Measurements from ENCODE around the gene FLRT1.

FLRT1 gene

DNA sequence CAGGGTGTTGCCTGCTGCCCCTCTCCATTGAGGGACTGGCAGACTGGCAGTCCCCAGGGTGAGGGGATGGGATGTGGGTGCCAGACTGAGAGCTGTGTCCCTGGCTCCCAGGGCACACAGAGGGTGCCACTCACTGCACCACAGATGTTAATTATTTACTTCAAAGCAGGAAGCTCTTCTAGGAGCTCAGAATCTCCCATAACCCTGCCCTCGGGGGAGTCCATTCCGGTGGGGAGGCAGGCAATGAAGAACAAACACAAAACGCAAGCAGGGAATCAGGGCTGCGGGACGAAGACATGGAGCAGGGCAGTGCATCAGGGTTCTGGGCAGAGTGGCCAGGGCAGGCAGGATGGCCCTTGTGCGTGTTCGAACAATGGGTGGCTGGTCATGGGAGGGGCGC lies 24.4 kb upstream of the FLRT1 start:
- no peak overlapping the region for H3K4me3 ChIP-seq (ENCODE audit: low read depth, low read length)
- DNase-seq (ENCODE audit: low read depth): no peak
- TF ChIP-seq, protein P1, sequence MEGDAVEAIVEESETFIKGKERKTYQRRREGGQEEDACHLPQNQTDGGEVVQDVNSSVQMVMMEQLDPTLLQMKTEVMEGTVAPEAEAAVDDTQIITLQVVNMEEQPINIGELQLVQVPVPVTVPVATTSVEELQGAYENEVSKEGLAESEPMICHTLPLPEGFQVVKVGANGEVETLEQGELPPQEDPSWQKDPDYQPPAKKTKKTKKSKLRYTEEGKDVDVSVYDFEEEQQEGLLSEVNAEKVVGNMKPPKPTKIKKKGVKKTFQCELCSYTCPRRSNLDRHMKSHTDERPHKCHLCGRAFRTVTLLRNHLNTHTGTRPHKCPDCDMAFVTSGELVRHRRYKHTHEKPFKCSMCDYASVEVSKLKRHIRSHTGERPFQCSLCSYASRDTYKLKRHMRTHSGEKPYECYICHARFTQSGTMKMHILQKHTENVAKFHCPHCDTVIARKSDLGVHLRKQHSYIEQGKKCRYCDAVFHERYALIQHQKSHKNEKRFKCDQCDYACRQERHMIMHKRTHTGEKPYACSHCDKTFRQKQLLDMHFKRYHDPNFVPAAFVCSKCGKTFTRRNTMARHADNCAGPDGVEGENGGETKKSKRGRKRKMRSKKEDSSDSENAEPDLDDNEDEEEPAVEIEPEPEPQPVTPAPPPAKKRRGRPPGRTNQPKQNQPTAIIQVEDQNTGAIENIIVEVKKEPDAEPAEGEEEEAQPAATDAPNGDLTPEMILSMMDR (conservative IDR thresholded peaks at IDR 0.05; ENCODE audit: low read depth, low read length): no peak

DNA sequence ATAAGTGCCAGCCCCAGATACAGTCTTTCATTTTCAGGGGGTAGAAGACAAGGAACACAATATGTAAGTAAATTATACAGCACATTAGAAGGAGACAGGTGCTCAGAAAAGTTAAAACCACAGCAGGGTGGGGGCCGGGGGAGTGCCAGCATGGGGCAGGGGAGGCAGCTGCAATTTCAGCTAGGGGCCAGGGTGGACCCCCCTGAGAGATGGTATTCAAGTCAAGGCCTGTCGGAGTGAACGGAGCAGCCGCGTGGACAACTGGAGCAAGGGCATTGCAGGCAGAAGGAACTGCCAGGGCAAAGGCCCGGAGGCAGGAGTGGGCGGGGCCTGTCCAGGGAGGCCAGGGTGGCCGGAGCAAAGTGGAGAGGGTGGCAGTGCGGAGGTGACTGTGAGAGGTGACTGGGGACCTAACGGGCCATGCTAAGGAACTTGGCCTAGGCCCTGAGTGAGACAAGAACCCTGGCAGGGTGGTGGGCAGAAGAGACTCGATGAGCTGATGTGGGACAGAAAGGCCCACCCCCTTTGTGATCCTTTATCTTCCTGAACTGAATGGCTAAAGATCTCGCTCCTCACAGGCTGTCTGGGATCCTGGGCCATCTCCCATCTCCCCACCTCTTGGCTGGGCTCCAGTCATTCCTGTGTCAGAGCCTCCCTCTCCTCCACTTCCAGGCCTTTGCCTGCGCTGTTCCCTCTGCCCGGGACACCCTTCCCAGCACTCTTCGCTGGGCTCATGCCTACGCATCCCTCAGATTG lies 22.4 kb upstream of the FLRT1 start:
- no peak overlapping the region for H3K4me3 ChIP-seq (ENCODE audit: low read depth, low read length)
- DNase-seq (ENCODE audit: low read depth): no peak
- TF ChIP-seq, protein P1 (conservative IDR thresholded peaks at IDR 0.05; ENCODE audit: low read depth, low read length): no peak

DNA sequence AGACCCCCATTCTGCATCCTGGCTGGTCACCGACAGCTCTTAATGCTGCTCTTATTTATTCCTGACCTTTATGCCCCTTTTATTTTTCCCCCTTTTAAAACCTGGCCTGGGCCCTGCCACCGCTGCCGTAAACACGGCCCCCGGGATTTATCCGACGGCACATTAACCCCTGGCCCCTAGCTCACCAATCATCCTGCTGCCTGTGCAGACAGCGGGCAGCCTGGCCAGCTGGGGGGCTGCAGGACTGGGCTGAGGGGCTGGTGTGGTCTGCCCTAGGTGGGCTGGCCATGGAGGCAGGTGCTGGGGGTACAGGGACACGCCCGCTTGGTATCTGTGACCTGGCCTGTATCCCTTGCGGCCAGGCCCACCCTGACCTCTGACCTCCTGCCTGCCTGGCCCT lies 21.4 kb upstream of the FLRT1 start:
- no peak overlapping the region for H3K4me3 ChIP-seq (ENCODE audit: low read depth, low read length)
- TF ChIP-seq, protein P1 (conservative IDR thresholded peaks at IDR 0.05; ENCODE audit: low read depth, low read length): no peak
- no peak for DNase-seq (ENCODE audit: low read depth)

DNA sequence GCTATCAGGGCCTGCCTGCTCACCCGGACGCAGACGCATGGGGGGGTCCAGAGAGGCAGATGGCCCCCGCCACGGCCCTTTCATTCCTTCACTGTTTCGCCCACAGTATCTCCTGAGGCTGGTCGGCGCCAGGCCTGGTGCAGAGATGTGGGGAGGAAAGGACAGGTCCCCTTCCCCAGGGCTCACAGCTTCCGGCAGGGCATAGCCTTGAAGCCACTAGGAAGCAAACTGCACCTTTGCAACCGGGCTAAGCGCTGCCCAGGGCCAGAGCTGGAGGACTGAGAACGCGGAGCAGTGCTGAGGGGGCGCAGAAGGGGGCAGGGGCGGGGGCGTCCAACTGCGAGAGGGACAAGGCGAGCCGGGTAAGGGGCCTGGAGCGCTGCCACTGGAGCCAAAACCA lies 20.2 kb upstream of the FLRT1 start:
- DNase-seq (ENCODE audit: low read depth): no peak
- no peak overlapping the region for H3K4me3 ChIP-seq (ENCODE audit: low read depth, low read length)
- TF ChIP-seq, protein P1 (conservative IDR thresholded peaks at IDR 0.05; ENCODE audit: low read depth, low read length): no peak

DNA sequence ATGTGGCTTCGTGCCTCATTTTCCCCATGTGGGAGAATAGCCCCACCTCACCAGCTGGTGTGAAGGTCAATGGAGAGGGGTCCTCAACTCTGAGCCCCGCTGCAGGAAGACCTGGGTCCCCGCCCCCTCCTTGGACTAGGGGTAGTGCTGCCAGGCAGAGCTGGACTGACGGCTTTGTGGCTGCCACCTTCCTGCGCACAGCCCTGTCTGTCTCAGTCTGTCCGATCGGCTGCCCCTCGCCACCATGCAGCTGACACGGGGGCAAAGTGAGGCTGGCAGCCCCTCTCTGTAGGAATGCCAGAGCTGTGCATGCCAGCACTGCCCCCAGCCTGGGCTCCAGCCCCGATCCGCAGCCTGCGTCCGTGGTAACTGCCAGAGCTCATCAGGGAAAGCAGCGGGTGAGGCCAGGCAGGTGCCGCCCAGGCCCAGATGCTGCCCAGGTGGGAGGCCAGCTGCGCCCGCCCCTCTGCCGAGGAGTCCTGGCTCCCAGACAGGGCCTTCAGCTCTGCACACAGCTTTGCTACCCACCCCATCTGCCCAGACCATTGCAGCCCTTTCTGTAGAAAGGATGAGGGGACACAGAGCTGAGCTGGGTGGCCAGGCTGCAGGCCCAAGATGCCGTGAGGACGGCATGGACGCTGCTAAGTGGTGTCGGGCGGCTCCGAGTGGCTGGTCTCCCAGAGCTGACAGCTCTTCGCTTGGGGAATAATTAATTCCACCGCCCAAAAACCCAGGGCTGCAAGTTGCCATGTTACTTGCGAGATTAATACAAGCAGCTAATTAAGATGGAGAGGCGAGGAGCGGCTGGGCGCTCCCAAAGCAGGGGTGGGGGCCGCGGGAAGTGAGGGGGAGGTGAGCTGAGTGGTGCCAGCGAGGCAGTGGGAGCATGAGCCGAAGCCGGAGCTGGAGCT lies 19.5 kb upstream of the FLRT1 start:
- TF ChIP-seq, protein P1 (conservative IDR thresholded peaks at IDR 0.05; ENCODE audit: low read depth, low read length): no peak
- H3K4me3 ChIP-seq (ENCODE audit: low read depth, low read length): no peak overlapping the region
- DNase-seq (ENCODE audit: low read depth): no peak

DNA sequence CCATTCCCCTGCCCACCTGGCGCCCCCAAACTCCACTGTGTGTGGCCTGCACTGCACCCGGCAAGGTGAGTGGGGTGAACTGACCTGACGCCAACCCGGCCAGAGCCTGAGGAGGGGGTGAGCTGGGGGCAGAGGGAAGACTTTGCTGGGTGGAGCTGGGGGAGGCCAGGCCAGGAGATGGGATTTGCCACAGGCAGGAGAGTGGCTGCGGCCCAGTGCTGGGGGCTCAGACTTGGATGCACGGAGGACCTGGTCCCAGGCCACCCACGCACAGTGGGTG lies 17.8 kb upstream of the FLRT1 start:
- H3K4me3 ChIP-seq (ENCODE audit: low read depth, low read length): no peak overlapping the region
- no peak for DNase-seq (ENCODE audit: low read depth)
- TF ChIP-seq, protein P1 (conservative IDR thresholded peaks at IDR 0.05; ENCODE audit: low read depth, low read length): no peak
